OCI-LY3 (cell line): ENCODE measurements around the gene KRTAP21-1.

ENCODE experiments used
- H2AFZ ChIP-seq: fragments of 200-600, 300-600 bp; shearing (Covaris generic); 2 replicates; pipeline ENCODE4 v1.6.0; 2014; ENCODE audit warnings: antibody characterized with exemption, low read depth, low read length
- H3K27ac ChIP-seq: fragments of 200-600, 300-600 bp; sonication (generic); 2 replicates; pipeline ENCODE4 v1.5.1; 2014; ENCODE audit warnings: mild to moderate bottlenecking, low read length, moderate library complexity, mixed read lengths
- H3K27me3 ChIP-seq: fragments of 200-600, 300-600 bp; sonication (generic); 2 replicates; pipeline ENCODE4 v1.6.1; 2014; ENCODE audit warnings: low read depth, low read length, mixed read lengths
- H3K36me3 ChIP-seq: fragments of 200-600, 300-600 bp; sonication (generic); replicated peaks from 2 replicates; pipeline ENCODE3; 2014; ENCODE audit warnings: low read depth, low read length, mixed read lengths
- H3K4me1 ChIP-seq: fragments of 300-600, 200-600 bp; sonication (generic); 2 replicates; pipeline ENCODE4 v1.6.1; 2014; ENCODE audit warnings: low read length, mixed read lengths
- H3K4me2 ChIP-seq: fragments of 200-600, 300-600 bp; sonication (generic); 2 replicates; pipeline ENCODE4 v1.6.1; 2014; ENCODE audit warnings: low read length, mixed read lengths
- H3K4me3 ChIP-seq: fragments of 300-600, 200-600 bp; sonication (generic); 2 replicates; pipeline ENCODE4 v1.5.1; 2014; ENCODE audit warnings: antibody characterized with exemption, mild to moderate bottlenecking, low read length, moderate library complexity
- H3K79me2 ChIP-seq: fragments of 300-600, 200-600 bp; shearing (Covaris generic); 2 replicates; pipeline ENCODE4 v1.6.1; 2014; ENCODE audit warnings: mild to moderate bottlenecking, low read length, mixed read lengths
- H3K9ac ChIP-seq: fragments of 300-600, 200-600 bp; shearing (Covaris generic); 2 replicates; pipeline ENCODE4 v1.6.0; 2014; ENCODE audit warnings: mild to moderate bottlenecking, low read length, moderate library complexity
- H3K9me3 ChIP-seq: fragments of 200-600, 300-600 bp; shearing (Covaris generic); 2 replicates; pipeline ENCODE4 v1.6.1; 2014; ENCODE audit warnings: low read length, mixed read lengths; ENCODE audit not compliant: insufficient read depth
- H4K20me1 ChIP-seq: fragments of 200-600, 300-600 bp; sonication (generic); 2 replicates; pipeline ENCODE4 v1.6.1; 2016; ENCODE audit warnings: low read length, mixed read lengths; ENCODE audit not compliant: insufficient read depth
- EZH2phosphoT487 ChIP-seq: fragments of 200-600 bp; shearing (Covaris generic); IDR thresholded peaks from 2 replicates; pipeline ENCODE4 v1.6.1; 2018; ENCODE audit warnings: antibody characterized with exemption, mixed run types, low read depth
- TF ChIP-seq, protein P1 (sequence below): fragments of 200-600, 300-600 bp; sonication (generic); IDR thresholded peaks from 2 replicates; pipeline ENCODE4 v1.5.1; 2014; ENCODE audit warnings: antibody characterized with exemption, low read length, low read depth

The KRTAP21-1 gene

DNA sequence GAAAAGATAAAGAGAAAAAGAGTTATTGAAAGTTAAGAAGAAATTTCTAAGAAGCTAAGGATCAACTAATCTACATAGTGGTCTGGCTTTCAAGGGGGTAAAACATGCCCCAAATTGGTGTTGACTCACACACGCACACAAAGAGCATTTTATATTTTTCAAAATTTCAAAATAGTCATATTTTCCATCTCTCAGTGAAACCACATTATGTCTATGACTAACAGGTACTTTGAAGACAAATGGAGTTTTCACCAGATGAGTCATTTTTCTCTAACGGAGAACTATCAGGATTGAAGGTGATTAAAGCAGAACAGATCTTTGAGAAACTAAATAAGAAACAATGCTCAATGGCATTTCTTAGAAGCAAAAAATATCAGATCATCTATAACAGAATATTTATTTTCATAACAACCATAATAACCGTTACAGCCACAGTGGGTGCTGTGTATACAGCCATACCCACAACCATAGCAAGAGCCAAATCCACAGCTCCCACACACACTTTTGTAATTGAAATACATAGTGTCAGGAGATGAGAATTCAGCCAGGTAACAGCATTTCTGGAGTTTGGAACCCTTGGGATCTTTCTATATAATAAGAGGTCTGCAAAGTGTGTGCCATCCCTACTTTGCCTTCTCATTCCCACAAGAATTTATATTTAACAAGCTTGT is 36.9 kb downstream of the KRTAP21-1 start, which contains the start of gene KRTAP21-3:
Gene KRTAP21-3 (minus strand): TSS at position 539 of the 671 bp plus-strand sequence. CDS start 18 bp downstream, at position 521.
- H3K4me3 ChIP-seq: no peak within 1 kb of the TSS
- H3K9me3 ChIP-seq: no peaks in the 10 kb centered on the region
- no peaks in the 10 kb centered on the region for H3K36me3 ChIP-seq
- no peak for TF ChIP-seq EZH2phosphoT487
- TF ChIP-seq, protein P1, sequence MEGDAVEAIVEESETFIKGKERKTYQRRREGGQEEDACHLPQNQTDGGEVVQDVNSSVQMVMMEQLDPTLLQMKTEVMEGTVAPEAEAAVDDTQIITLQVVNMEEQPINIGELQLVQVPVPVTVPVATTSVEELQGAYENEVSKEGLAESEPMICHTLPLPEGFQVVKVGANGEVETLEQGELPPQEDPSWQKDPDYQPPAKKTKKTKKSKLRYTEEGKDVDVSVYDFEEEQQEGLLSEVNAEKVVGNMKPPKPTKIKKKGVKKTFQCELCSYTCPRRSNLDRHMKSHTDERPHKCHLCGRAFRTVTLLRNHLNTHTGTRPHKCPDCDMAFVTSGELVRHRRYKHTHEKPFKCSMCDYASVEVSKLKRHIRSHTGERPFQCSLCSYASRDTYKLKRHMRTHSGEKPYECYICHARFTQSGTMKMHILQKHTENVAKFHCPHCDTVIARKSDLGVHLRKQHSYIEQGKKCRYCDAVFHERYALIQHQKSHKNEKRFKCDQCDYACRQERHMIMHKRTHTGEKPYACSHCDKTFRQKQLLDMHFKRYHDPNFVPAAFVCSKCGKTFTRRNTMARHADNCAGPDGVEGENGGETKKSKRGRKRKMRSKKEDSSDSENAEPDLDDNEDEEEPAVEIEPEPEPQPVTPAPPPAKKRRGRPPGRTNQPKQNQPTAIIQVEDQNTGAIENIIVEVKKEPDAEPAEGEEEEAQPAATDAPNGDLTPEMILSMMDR: no peak
- no peak within 1 kb of the TSS for H2AFZ ChIP-seq
- peaks cover 18% of the 10 kb centered on the region for H3K4me1 ChIP-seq
- H4K20me1 ChIP-seq: no peaks in the 10 kb centered on the region
- H3K27ac ChIP-seq: peak within 1 kb of the TSS; percentile 44; the same call in 1 of the 2 replicates
- no peaks in the 10 kb centered on the region for H3K27me3 ChIP-seq
- no peaks in the 10 kb centered on the region for H3K79me2 ChIP-seq
- H3K9ac ChIP-seq: no peak within 1 kb of the TSS
- H3K4me2 ChIP-seq: peak within 1 kb of the TSS; percentile 11; the same call in 1 of the 2 replicates

DNA sequence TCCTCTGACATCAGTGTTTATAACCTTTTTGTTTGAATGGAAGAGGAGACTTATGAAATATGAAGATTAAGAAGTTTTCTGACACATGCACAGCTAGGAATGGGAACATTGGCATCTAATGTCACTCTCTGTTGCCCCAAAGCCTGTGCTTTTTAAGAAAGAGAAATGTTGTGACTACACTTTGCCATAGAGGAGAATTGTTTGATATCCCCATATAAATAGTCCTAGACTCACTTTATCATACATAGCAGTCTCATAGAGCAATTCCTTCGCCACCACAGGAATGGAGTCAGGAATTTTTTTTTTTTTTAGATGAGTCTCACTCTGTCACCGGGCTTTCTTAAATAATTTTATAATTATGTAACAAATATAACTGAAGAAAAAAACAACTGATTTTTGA is 38.1 kb downstream of the KRTAP21-1 start:
- no peak overlapping the region for H3K4me2 ChIP-seq
- H3K9me3 ChIP-seq: no peaks in the 10 kb centered on the region
- no peak overlapping the region for H3K9ac ChIP-seq
- H3K4me1 ChIP-seq: peaks cover 18% of the 10 kb centered on the region
- TF ChIP-seq, protein P1: no peak
- TF ChIP-seq EZH2phosphoT487: no peak
- H3K4me3 ChIP-seq: no peak overlapping the region
- H4K20me1 ChIP-seq: no peaks in the 10 kb centered on the region
- no peaks in the 10 kb centered on the region for H3K79me2 ChIP-seq
- no peak overlapping the region for H2AFZ ChIP-seq
- H3K36me3 ChIP-seq: no peaks in the 10 kb centered on the region
- no peaks in the 10 kb centered on the region for H3K27me3 ChIP-seq
- no peak overlapping the region for H3K27ac ChIP-seq

- Histone ChIP-seq H2AFZ (no peak overlapping the region), H3K27me3 (no peaks in the 10 kb centered on the region), H3K4me1 (peaks cover 21% of the 10 kb centered on the region), H3K27ac (no peak overlapping the region), H3K9me3 (0 out of 2 replicates have a peak, but pooled peaks cover 5% of the 10 kb centered on the region), H3K4me2 (no peak overlapping the region), H3K9ac (no peak overlapping the region), H3K36me3 (peaks cover 12% of the 10 kb centered on the region), H4K20me1 (no peaks in the 10 kb centered on the region), H3K79me2 (no peaks in the 10 kb centered on the region), H3K4me3 (no peak overlapping the region)
- TF ChIP-seq, protein P1: no peak
- TF ChIP-seq EZH2phosphoT487: no peak
Observed at GRCh38 chr21:30714946-30715345, 40.3 kb downstream of the KRTAP21-1 start.

GRCh38 chr21:30714456-30714855 is 40.8 kb downstream of the KRTAP21-1 start:
- Histone ChIP-seq H3K79me2 (no peaks in the 10 kb centered on the region), H3K4me1 (peaks cover 21% of the 10 kb centered on the region), H4K20me1 (no peaks in the 10 kb centered on the region), H3K36me3 (peaks cover 13% of the 10 kb centered on the region), H2AFZ (no peak overlapping the region), H3K27me3 (no peaks in the 10 kb centered on the region), H3K9ac (no peak overlapping the region), H3K4me2 (no peak overlapping the region), H3K4me3 (no peak overlapping the region), H3K9me3 (0 out of 2 replicates have a peak, but pooled peaks cover 5% of the 10 kb centered on the region), H3K27ac (no peak overlapping the region)
- no peak for TF ChIP-seq EZH2phosphoT487
- TF ChIP-seq, protein P1: no peak
